ENCODE data around the gene PLPP6.

DNA sequence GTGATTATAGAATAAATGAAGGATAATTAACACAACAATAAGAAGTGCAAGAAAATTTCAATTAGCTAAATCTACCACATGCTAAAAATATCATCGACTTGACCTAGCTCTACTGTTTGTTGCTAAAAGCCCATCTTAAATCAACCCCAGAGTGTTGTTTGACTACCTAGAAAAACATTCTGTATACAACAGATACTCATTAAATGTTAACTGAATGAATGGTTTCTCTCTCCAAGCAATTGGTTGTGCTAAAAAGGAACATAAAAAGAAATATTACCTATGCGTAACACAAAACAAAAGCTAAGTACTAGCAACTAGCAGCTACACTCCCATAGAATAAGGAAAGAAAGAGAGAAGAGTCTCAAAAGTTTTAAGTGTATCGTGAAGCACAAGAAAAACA, 5.5 kb upstream of the PLPP6 start:
- TF ChIP-seq, protein P1, sequence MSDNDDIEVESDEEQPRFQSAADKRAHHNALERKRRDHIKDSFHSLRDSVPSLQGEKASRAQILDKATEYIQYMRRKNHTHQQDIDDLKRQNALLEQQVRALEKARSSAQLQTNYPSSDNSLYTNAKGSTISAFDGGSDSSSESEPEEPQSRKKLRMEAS (IDR thresholded peaks at IDR 0.05): no peak
- TF ChIP-seq KLF6 (CRISPR knock-in tag; IDR thresholded peaks at IDR 0.05) (no peak), ZNF572 (CRISPR knock-in tag; IDR thresholded peaks at IDR 0.05) (no peak), TBX2 (CRISPR knock-in tag; IDR thresholded peaks at IDR 0.05; ENCODE audit: borderline replicate concordance) (no peak), ZNF564 (CRISPR knock-in tag; IDR thresholded peaks at IDR 0.05) (no peak), CHD4 (IDR thresholded peaks at IDR 0.05; ENCODE audit: borderline replicate concordance, low read length) (no peak)
- TF ChIP-seq, protein P2, sequence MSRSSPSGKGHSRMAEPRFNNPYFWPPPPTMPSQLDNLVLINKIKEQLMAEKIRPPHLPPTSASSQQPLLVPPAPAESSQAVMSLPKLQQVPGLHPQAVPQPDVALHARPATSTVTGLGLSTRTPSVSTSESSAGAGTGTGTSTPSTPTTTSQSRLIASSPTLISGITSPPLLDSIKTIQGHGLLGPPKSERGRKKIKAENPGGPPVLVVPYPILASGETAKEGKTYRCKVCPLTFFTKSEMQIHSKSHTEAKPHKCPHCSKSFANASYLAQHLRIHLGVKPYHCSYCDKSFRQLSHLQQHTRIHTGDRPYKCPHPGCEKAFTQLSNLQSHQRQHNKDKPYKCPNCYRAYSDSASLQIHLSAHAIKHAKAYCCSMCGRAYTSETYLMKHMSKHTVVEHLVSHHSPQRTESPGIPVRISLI (CRISPR knock-in tag; IDR thresholded peaks at IDR 0.05; ENCODE audit: borderline replicate concordance): no peak

Measured in HepG2 (cell line).